Sigmoid colon (tissue), 7 donors: ENCODE data around the gene PRKCB. TPM values are rescaled to one million over a fixed set of nuclear protein-coding genes. Genes with fewer than 3 reads are reported as not detected.

ENCODE experiments used
- DNase-seq: peaks from one replicate; pipeline ENCODE4 v3.0.0-alpha.2; 2019
- H3K27ac ChIP-seq, 4 donors: fragments of 200-600 bp; sonication (generic); one replicate each; pipeline ENCODE4 v1.5.1; 2016 to 2019; ENCODE audit warnings: mild to moderate bottlenecking in 1 of 4
- H3K27me3 ChIP-seq, 3 donors: fragments of 200-600 bp; sonication (generic); one replicate each; pipeline ENCODE4 v1.5.1; 2019; ENCODE audit warnings: mild to moderate bottlenecking in 1 of 3
- H3K36me3 ChIP-seq, 4 donors: fragments of 200-600 bp; sonication (generic); one replicate each; pipeline ENCODE4 v1.5.1; 2016 to 2019
- H3K4me1 ChIP-seq, 4 donors: fragments of 200-600 bp; sonication (generic); one replicate each; pipeline ENCODE4 v1.5.1; 2017 to 2019
- H3K4me3 ChIP-seq, 4 donors: fragments of 200-600 bp; sonication (generic); one replicate each; pipeline ENCODE4 v1.5.1; 2017 to 2019; ENCODE audit warnings: mild to moderate bottlenecking in 2 of 4, moderate library complexity in 1 of 4
- H3K9me3 ChIP-seq, 4 donors: fragments of 200-600 bp in 3 of 4; sonication (generic) in 3 of 4; one replicate each; pipeline versions ENCODE4 v1.5.1 to v1.6.1; 2013 to 2019
- EP300 ChIP-seq, 4 donors: sonication (generic); formaldehyde crosslinking; IDR thresholded peaks; one replicate each; pipeline ENCODE4 v1.6.1; 2017; ENCODE audit warnings: antibody characterized with exemption in 4 of 4
- POLR2A ChIP-seq, 2 donors: fragments of 450-650 bp; IDR thresholded peaks; one replicate each; pipeline ENCODE4 v1.6.1; 2016; ENCODE audit warnings: antibody characterized with exemption in 2 of 2, mild to moderate bottlenecking in 2 of 2, moderate library complexity in 2 of 2
- POLR2AphosphoS5 ChIP-seq, 4 donors: sonication (generic); formaldehyde crosslinking; IDR thresholded peaks; one replicate each; pipeline ENCODE4 v1.6.1; 2017; ENCODE audit warnings: antibody characterized with exemption in 4 of 4
- WGBS, 2 donors: extraction: QIAGEN DNeasy Blood & Tissue Kit; methylation state at CpG; one replicate each; pipeline ENCODE4 v1.1.7; 2013; 5-methylcytosine and 5-hydroxymethylcytosine counted together
- intact Hi-C: fragments of 100-400 bp; cut with DNase I; formaldehyde crosslinking; loops from one replicate; pipeline ENCODE4 v1.15.1; 2023
- polyA plus RNA-seq, 3 donors: library from polyadenylated mRNA; stranded (reverse); fragments of 200-250 nt; gene quantifications; one replicate each; pipeline ENCODE4 v1.2.3, GENCODE V29; 2013
- total RNA-seq, 4 donors: library from RNA; depleted of rRNA; stranded (reverse); fragments of >200 nt; gene quantifications; one replicate each; pipeline ENCODE4 v1.1.0, GENCODE V29; 2016
- TF ChIP-seq, protein P1 (sequence below), 4 experiments: fragments of 450-650 bp in 3 of 4; fragments of 200-600 bp in 1 of 4; IDR thresholded peaks; one replicate each; pipeline ENCODE4 v1.5.1; 2016 to 2019; ENCODE audit warnings: antibody characterized with exemption in 4 of 4, mild to moderate bottlenecking in 3 of 4, moderate library complexity in 2 of 4
- donor health status: healthy with polysubstance abuse.
- donor health status: Bipolar disorder and iron deficiency.
- donor health status: healthy.

PRKCB gene
- total and polyA plus RNA-seq, 7 donors, result 3.0 to 43.8 (median 21.4) TPM

DNA sequence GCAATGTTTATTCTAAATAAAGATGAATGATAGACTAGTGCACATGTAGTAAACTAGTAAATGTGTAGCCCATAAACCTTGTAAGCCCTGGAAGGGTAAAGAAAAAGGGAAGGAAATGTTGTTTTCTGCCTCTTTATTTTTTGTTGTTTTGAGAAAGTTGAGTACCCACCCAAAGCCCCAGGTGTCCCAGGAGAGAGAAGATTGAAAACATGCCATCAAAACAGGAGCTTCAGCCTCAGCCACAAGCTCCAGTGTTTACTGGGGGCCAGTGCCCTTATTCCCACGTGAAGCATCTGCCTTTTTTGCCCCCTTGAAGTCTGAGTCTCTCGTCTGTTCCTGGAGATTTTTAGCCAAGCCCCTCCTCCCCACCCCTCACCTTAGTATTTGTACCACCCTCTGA lies 121.5 kb downstream of the PRKCB start:
- no peaks in the 10 kb centered on the region for H3K9me3 ChIP-seq
- TF ChIP-seq EP300 (IDR thresholded peaks at IDR 0.05), result no peak
- no peak for TF ChIP-seq POLR2A (IDR thresholded peaks at IDR 0.05)
- TF ChIP-seq, protein P1, sequence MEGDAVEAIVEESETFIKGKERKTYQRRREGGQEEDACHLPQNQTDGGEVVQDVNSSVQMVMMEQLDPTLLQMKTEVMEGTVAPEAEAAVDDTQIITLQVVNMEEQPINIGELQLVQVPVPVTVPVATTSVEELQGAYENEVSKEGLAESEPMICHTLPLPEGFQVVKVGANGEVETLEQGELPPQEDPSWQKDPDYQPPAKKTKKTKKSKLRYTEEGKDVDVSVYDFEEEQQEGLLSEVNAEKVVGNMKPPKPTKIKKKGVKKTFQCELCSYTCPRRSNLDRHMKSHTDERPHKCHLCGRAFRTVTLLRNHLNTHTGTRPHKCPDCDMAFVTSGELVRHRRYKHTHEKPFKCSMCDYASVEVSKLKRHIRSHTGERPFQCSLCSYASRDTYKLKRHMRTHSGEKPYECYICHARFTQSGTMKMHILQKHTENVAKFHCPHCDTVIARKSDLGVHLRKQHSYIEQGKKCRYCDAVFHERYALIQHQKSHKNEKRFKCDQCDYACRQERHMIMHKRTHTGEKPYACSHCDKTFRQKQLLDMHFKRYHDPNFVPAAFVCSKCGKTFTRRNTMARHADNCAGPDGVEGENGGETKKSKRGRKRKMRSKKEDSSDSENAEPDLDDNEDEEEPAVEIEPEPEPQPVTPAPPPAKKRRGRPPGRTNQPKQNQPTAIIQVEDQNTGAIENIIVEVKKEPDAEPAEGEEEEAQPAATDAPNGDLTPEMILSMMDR (IDR thresholded peaks at IDR 0.05), result no peak
- TF ChIP-seq POLR2AphosphoS5 (IDR thresholded peaks at IDR 0.05), result no peak
- H3K27ac ChIP-seq, result no peak overlapping the region
- H3K27me3 ChIP-seq, result no peaks in the 10 kb centered on the region
- no peak overlapping the region for H3K4me3 ChIP-seq
- H3K36me3 ChIP-seq, result no peaks in the 10 kb centered on the region
- intact Hi-C loops, result no loop called here
- peaks cover 0 to 30% (median 19%) of the 10 kb centered on the region in 4 donors for H3K4me1 ChIP-seq
- WGBS, 2 donors, result 40 to 55% methylated on average over 2 of the region's 2 CpGs
- DNase-seq, result no peak

DNA sequence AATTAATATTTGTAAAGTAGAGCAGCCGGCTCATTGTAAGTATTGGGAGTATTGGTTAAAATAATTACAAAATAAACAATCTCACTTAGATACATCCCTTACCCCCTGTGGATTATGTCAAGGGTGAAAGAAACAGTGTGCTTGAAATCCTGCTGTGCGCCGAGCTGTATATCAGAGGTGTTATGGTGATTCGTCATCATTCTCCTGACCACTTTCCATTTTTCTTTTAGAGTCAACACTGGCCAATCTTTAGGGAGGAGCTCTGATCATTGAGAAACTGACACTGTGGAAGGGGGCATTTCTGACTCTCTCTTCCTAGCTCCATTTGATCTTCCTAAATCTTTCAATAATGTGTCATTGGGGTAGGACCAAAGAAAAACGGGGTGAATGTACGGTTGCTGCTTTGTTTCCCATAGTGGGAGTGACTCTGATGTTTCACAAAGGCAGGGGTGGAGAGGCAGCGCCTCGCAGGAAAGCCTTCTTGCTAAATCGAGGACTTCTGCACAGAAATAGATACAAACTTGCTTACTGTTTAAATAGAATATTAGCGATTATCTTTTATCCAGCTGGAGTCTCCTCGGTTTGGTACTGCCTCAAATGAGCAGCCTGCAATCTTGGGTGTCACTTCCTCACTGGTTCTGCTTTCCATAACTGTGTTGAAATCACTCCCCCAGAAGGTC lies 123.4 kb downstream of the PRKCB start:
- no peak overlapping the region for H3K27ac ChIP-seq
- TF ChIP-seq POLR2A (IDR thresholded peaks at IDR 0.05) (no peak), EP300 (IDR thresholded peaks at IDR 0.05) (no peak), POLR2AphosphoS5 (IDR thresholded peaks at IDR 0.05) (no peak)
- TF ChIP-seq, protein P1 (IDR thresholded peaks at IDR 0.05), result no peak
- H3K9me3 ChIP-seq, result no peaks in the 10 kb centered on the region
- peaks cover 0 to 16% (median 9%) of the 10 kb centered on the region in 4 donors for H3K4me1 ChIP-seq
- DNase-seq, result no peak
- WGBS, 2 donors, result 61 to 84% methylated on average over 11 of the region's 11 CpGs
- no peak overlapping the region for H3K4me3 ChIP-seq
- no peaks in the 10 kb centered on the region for H3K27me3 ChIP-seq
- intact Hi-C loops, result no loop called here
- H3K36me3 ChIP-seq, result no peaks in the 10 kb centered on the region

DNA sequence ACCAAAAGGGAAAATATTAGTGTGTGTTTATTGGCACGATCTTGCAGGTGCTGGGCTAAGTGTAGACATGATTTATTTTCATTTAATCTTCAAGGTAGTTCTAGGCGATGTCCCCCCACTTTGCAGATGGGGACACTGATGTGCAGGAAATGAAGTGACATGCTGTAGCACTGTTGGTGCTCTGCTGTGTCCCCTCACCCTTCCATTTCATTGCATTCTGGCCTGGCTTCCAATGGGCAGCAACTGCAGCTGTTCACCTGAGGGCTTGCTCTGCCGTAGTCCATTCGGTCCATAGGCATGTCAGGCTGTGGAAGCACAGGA lies 123.9 kb downstream of the PRKCB start:
- H3K27me3 ChIP-seq, result no peaks in the 10 kb centered on the region
- H3K27ac ChIP-seq, result no peak overlapping the region
- no peaks in the 10 kb centered on the region for H3K9me3 ChIP-seq
- H3K4me3 ChIP-seq, result no peak overlapping the region
- DNase-seq, result no peak
- WGBS, 2 donors, result 64 to 80% methylated on average over 4 of the region's 4 CpGs
- peaks cover 0 to 16% (median 9%) of the 10 kb centered on the region in 4 donors for H3K4me1 ChIP-seq
- intact Hi-C loops, result no loop called here
- TF ChIP-seq, protein P1 (IDR thresholded peaks at IDR 0.05), result no peak
- TF ChIP-seq EP300 (IDR thresholded peaks at IDR 0.05) (no peak), POLR2AphosphoS5 (IDR thresholded peaks at IDR 0.05) (no peak), POLR2A (IDR thresholded peaks at IDR 0.05) (no peak)
- no peaks in the 10 kb centered on the region for H3K36me3 ChIP-seq

DNA sequence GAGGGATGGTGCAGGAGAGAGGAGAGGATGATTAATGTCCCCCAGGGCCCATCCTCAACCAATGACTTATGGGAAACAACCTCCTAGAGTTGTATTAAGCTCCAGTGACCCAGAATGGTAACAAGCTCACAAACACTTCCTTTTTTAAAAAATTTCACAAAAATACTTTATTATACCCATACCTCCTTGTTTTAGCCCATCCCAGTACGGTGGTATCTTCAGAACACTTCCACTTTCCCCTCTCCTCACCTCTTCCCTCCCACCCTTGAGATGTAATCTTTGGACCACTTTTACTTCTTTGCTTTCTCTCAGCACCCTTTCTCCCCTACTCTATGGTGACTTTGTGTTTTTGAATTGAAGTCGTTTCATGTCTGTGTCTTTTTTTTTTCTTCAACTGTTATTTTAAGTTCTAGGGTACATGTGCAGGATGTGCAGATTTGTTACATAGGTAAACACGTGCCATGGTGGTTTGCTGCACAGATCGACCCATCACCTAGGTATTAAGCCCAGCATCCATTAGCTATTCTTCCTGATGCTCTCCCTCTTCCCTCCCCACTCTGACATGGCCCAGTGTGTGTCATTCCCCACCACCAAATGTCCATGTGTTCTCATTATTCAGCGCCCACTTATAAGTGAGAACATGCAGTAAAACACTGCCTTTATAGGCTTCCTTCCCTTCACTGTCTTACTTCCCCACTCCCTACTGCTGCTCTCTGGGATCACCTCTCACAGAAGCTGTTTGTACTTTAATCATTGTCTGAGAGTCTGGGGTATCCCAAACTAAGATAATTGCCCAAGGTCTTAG lies 124.5 kb downstream of the PRKCB start:
- TF ChIP-seq POLR2A (IDR thresholded peaks at IDR 0.05) (no peak), EP300 (IDR thresholded peaks at IDR 0.05) (no peak), POLR2AphosphoS5 (IDR thresholded peaks at IDR 0.05) (no peak)
- TF ChIP-seq, protein P1 (IDR thresholded peaks at IDR 0.05), result no peak
- peaks cover 0 to 16% (median 9%) of the 10 kb centered on the region in 4 donors for H3K4me1 ChIP-seq
- H3K27me3 ChIP-seq, result no peaks in the 10 kb centered on the region
- DNase-seq, result no peak
- no peaks in the 10 kb centered on the region for H3K36me3 ChIP-seq
- 48 to 63% methylated on average over 5 of the region's 5 CpGs for WGBS, 2 donors
- H3K4me3 ChIP-seq, result no peak overlapping the region
- intact Hi-C loops, result no loop called here
- no peak overlapping the region for H3K27ac ChIP-seq
- no peaks in the 10 kb centered on the region for H3K9me3 ChIP-seq
